Measurements from ENCODE around the gene KCNJ2. TPM values are rescaled to one million over a fixed set of nuclear protein-coding genes. Genes with fewer than 3 reads are reported as not detected.

The KCNJ2 gene
- total RNA-seq, 1 donor from 2014 or later: 1.3 TPM

DNA sequence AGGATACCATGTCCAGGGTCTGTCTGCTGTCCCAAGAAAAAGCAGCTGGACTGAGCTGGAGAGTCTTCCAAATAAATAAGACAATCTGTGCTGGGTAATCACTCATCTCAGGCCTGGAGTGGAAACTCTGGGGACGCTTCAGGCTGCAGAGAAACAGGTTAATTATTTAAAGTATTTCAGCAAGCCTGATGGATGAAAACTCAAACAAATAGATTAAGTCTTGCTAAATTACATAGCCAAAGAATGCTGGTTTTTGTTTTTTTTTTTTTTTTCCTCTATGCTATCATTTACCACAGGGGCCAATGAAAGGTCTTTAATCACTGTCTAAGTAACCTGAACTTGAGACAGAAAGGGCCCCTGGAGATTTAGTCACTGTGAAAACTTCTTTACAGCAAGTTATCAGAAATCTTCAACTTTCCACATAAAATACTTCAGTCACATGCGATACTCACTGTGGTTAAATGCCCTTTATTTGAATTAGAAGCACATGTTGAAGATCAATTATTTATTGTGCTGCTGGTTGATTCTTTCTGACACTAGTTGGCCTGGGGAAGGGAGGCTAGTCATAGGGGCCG is 31.0 kb upstream of the KCNJ2 start:
- Mint-ChIP-seq H3K4me1 (ENCODE audit: low read depth, unreplicated experiment) (peaks cover 5% of the 10 kb centered on the region), H3K27me3 (ENCODE audit: unreplicated experiment) (no peaks in the 10 kb centered on the region), H3K9me3 (ENCODE audit: unreplicated experiment) (no peaks in the 10 kb centered on the region), H3K36me3 (ENCODE audit: unreplicated experiment) (no peaks in the 10 kb centered on the region), H3K27ac (ENCODE audit: unreplicated experiment) (no peak overlapping the region), H3K4me3 (ENCODE audit: unreplicated experiment) (no peak overlapping the region)
- DNase-seq: no peak
- TF ChIP-seq, protein P1, sequence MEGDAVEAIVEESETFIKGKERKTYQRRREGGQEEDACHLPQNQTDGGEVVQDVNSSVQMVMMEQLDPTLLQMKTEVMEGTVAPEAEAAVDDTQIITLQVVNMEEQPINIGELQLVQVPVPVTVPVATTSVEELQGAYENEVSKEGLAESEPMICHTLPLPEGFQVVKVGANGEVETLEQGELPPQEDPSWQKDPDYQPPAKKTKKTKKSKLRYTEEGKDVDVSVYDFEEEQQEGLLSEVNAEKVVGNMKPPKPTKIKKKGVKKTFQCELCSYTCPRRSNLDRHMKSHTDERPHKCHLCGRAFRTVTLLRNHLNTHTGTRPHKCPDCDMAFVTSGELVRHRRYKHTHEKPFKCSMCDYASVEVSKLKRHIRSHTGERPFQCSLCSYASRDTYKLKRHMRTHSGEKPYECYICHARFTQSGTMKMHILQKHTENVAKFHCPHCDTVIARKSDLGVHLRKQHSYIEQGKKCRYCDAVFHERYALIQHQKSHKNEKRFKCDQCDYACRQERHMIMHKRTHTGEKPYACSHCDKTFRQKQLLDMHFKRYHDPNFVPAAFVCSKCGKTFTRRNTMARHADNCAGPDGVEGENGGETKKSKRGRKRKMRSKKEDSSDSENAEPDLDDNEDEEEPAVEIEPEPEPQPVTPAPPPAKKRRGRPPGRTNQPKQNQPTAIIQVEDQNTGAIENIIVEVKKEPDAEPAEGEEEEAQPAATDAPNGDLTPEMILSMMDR (IDR thresholded peaks at IDR 0.05; ENCODE audit: partially characterized antibody, unreplicated experiment): no peak

DNA sequence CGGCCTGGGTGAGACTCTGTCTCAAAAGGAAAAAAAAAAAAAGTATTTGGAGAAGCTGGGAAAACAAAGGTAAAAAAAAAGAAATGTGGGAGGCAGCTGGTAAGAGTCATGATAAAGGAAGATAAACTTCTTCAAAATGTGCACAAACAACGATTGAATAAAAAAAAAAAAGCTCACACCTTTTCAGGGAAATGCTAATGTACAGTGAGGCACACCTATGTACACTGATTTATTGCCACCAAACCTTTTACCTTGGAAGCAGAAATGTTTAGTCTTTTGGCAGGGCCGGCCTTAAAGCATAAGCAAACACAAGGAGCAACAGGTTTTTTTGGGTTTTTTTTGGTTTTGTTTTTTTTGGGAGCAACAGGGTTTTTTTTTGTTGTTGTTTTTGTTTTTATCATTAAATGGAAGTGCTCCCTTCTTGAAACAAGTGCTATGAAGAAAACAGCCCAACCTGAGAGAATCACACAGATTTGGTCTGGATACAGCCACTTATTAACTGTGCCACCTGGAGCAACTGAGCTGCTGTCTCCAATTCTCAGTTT is 29.8 kb upstream of the KCNJ2 start:
- TF ChIP-seq, protein P1 (IDR thresholded peaks at IDR 0.05; ENCODE audit: partially characterized antibody, unreplicated experiment): no peak
- H3K27me3 Mint-ChIP-seq (ENCODE audit: unreplicated experiment): no peaks in the 10 kb centered on the region
- no peaks in the 10 kb centered on the region for H3K36me3 Mint-ChIP-seq (ENCODE audit: unreplicated experiment)
- no peak overlapping the region for H3K27ac Mint-ChIP-seq (ENCODE audit: unreplicated experiment)
- no peaks in the 10 kb centered on the region for H3K9me3 Mint-ChIP-seq (ENCODE audit: unreplicated experiment)
- no peak overlapping the region for H3K4me3 Mint-ChIP-seq (ENCODE audit: unreplicated experiment)
- peaks cover 5% of the 10 kb centered on the region for H3K4me1 Mint-ChIP-seq (ENCODE audit: low read depth, unreplicated experiment)
- DNase-seq: no peak

DNA sequence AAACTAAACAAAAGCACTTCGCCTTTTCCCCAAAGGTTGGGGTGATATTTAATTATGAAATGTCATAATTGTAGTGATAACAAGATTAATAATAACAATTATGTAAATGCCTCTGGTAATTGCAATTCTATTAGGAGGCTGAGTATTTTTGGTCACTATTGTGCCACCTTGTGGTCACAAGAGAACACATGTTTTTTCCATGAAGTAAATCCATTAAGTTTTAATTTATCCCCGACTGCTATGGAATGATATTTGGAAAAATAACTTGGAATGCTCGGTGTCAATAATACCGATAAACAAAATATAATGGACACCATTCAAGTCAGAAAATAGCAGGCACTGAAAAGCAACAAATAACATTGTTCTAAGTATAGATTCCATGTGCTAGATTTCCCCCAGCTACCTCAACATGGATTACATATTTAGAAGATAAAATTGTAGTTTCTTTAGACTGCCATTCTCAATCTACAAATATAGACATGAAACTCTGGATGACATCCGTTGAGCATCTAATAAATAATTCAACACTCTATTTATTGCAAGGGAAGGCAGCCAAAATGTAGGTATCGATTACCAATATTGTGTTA is 25.0 kb upstream of the KCNJ2 start:
- Mint-ChIP-seq H3K36me3 (ENCODE audit: unreplicated experiment) (no peaks in the 10 kb centered on the region), H3K27me3 (ENCODE audit: unreplicated experiment) (no peaks in the 10 kb centered on the region), H3K9me3 (ENCODE audit: unreplicated experiment) (no peaks in the 10 kb centered on the region), H3K27ac (ENCODE audit: unreplicated experiment) (no peak overlapping the region), H3K4me3 (ENCODE audit: unreplicated experiment) (no peak overlapping the region), H3K4me1 (ENCODE audit: low read depth, unreplicated experiment) (no peaks in the 10 kb centered on the region)
- TF ChIP-seq, protein P1 (IDR thresholded peaks at IDR 0.05; ENCODE audit: partially characterized antibody, unreplicated experiment): peak; percentile 87
- DNase-seq: no peak

DNA sequence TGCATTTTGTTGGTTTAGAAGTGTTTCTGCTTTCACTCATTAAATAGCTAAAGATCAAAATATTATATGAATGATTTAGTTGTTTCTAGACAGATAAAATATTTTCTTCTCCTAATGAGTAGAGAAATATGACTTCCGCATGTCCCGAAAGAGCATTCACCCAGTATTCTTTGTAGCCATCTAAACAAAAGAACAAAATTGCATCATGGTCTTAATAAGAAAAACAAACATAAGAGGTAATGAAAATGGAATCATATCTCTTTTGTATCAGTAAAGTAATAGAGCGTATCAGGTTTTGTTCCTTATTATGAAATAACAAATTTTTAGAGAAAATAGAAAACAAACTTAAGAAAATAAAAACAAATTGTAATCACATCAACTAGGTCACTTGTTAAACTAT is 16.1 kb upstream of the KCNJ2 start:
- Mint-ChIP-seq H3K27me3 (ENCODE audit: unreplicated experiment) (no peaks in the 10 kb centered on the region), H3K9me3 (ENCODE audit: unreplicated experiment) (no peaks in the 10 kb centered on the region), H3K36me3 (ENCODE audit: unreplicated experiment) (no peaks in the 10 kb centered on the region), H3K4me1 (ENCODE audit: low read depth, unreplicated experiment) (peaks cover 4% of the 10 kb centered on the region), H3K4me3 (ENCODE audit: unreplicated experiment) (no peak overlapping the region), H3K27ac (ENCODE audit: unreplicated experiment) (no peak overlapping the region)
- DNase-seq: no peak
- TF ChIP-seq, protein P1 (IDR thresholded peaks at IDR 0.05; ENCODE audit: partially characterized antibody, unreplicated experiment): no peak

DNA sequence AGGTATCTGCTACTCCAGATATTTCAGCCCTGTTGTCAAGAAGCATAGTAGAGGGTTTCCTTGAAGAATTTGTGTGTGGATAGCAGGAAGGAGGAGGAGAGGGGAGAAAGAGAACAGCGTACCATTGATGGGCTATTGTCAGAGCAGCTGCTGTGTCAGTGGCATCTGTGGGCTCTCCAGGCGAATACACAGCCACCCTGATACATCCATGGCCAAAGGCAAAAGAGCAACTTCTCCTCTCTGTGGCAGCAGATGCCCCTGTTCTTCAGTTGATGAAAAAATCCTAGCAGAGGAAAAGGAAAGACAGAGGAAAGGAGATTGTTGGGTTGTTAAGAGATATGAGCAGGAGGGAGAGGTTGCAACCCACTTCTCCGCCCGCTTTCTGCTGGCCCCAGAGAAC is 12.2 kb upstream of the KCNJ2 start:
- Mint-ChIP-seq H3K4me1 (ENCODE audit: low read depth, unreplicated experiment) (peaks cover 11% of the 10 kb centered on the region), H3K27me3 (ENCODE audit: unreplicated experiment) (no peaks in the 10 kb centered on the region), H3K9me3 (ENCODE audit: unreplicated experiment) (no peaks in the 10 kb centered on the region), H3K36me3 (ENCODE audit: unreplicated experiment) (no peaks in the 10 kb centered on the region), H3K4me3 (ENCODE audit: unreplicated experiment) (no peak overlapping the region), H3K27ac (ENCODE audit: unreplicated experiment) (peak overlapping the region; percentile 22)
- no peak for DNase-seq
- TF ChIP-seq, protein P1 (IDR thresholded peaks at IDR 0.05; ENCODE audit: partially characterized antibody, unreplicated experiment): no peak
